NCI-H69 (cell line): ENCODE data around the gene KTN1.

ENCODE experiments used
- DNase-seq: peaks from one replicate; lab custom pipeline; 2025; lab: John Stamatoyannopoulos, UW

KTN1 gene

DNA sequence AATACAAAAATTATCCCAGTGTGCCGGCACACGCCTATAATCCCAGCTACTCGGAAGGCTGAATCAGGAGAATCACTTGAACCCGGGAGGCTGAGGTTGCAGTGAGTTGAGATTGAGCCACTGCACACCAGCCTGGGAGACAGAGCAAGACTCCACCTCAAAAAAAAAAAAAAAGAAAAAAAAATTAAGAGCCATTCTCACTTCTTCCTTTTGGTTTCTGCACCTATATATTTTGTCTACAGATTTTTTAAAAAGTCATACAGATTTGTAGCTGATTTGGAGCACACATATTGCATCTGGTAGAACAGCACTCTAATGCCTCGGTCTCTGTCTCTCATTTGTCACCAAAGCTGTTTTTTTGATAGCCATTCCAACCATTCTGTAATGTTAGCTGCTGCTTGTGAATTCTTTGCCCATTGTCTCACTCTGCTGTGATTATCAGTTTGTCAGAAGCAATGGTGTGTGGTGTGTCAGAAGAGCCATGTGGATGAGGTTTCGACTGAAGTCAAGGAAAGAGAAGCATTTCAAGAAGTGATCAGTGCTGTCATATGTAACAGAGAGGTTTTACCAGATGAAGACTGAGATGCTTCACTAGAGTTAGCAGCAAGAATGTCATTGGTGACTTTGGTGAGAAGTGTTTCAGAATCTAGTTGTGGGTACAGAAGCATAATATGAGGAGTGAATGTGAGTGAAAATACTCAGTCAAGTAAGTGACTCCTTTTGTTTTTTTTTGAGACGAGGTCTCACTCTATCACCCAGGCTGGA is 8.7 kb upstream of the KTN1 start:
- DNase-seq, result no peak

DNA sequence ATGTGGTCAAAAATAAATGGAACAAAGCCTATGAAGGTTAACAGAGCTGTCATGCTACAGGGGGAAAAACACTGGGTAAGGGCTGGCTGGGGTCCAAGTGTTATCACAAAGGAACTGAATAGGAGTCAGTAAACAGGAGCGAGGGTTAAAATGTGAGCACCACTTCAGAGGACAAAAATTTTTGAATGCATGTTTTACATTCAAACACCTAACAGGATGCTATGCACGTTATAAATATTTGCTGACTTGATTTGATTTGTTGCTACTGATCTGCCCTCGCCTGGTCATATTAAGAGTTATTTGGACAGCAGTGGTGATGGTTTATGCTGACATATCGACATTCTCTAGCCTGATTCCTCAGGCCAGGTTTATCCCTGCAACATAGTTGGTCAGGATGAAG is 7.4 kb upstream of the KTN1 start:
- peak; percentile 73 for DNase-seq

DNA sequence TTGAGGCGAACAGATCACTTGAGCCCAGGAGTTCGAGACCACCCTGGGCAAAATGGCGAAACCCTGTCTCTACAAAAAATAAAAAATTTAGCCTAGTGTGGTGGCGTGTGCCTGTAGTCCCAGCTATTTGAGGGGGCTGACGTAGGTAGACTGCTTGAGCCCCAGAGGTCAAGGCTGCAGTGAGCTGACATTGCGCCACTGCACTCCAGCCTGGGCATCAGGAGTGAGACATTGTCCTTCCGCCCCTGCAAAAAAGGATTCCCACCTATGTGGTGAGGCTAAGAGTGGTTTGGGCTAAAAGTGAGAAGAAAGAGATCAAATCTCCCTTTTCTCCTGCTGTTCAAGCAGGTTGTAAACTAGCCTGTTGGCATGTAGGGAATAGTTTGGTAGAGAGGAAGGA is 5.0 kb upstream of the KTN1 start:
- DNase-seq, result no peak

DNA sequence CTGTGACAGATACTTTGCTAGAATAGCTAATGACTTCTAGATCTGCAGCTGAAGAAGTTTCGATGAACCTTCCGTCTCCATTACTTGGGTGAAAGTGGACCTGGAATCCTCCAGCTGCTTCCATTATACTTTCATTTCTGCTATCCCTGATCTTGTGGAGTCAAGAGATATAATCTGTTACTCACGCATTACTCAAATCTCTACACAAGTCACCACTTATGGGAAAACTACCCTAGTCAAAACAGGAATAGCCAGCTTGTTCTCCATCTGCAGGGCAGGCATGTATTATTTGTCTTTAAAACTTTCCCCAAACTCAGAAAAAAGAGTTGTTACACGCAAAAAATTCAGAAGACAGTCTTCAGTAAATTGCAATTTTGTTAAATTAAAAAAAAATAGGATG is 2.8 kb upstream of the KTN1 start:
- no peak for DNase-seq

DNA sequence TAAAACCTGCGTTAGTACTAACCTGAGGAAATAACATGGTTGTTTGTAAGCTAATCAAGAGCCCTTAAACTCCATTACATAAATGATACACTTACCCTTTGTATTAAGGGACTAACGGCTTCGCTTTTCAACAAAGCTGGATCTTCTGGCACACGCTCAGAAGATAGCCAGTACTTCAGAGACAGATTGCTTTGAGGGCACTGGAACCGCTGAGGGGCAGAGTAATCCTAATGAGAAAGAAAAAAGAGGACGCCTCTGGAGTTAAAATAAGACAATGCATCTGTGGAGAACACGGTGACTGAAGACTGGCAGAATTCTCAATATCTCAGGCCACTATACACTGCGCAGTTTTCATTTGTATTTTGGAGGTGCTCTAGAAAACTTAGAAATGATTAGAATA is 1.5 kb upstream of the KTN1 start:
- DNase-seq, result peak; percentile 41

DNA sequence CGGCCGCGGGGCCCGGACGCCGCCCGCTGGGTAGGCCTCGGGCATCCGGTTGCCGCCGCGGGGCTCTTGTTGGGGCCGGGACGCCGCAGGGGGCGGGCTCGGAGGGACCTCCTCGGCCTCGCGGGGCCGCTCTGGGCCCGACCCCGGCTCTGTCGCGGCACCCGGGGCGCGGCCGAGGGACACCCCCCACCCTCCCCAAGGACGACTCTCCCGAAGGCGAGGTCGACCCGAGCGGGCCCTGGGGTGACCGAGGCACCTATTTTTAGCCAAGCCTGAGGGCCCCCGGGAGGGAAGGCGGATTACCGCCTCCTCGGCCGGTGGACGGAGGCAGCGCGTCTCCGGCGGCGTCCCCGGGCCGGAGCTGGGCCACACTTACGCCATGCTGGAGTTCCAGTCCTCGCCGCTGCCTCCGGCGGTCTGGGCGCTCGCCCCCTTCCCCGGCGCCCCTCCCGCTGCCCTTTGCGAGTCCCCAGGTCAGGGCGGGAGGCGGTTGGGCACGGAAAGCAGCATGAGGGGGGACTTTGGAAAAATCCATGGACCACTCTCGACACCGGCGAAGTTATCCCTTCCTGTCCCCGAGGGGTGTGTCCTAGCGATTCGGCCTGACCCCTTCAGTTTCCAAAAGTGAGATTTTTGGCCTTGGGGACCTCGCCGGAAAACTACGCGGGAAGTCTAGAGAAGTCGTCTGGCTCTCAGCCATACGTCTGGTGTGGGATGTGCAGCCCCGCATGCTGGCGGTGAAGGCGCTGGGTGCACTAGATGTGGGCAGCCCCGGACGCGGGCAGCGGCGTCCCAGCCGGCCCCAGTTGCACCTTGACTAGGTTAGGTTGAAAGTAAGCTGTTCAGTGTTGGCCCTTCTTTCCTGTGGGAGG is 699 bp downstream of the KTN1 start:
- peak; percentile 84 for DNase-seq

DNA sequence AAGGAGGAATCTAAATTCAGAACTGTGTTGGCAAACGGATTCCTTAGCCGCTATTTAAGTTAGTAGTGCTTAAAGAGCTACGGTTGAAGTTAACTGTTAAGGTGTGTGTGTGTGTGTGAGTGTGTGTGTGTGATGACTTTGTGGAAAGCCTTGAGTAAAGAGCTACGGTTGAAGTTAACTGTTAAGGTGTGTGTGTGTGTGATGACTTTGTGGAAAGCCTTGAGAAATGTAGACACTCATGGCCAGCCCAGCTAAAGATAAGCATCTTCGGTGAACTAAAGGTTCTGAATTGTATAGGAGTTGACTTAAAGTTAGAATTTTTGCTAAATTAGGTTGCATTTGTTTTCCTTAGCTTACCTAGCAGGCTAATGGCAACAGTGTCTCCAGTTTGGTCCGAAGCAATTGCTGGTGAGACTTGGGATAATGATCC is 1.4 kb downstream of the KTN1 start:
- DNase-seq, result no peak

DNA sequence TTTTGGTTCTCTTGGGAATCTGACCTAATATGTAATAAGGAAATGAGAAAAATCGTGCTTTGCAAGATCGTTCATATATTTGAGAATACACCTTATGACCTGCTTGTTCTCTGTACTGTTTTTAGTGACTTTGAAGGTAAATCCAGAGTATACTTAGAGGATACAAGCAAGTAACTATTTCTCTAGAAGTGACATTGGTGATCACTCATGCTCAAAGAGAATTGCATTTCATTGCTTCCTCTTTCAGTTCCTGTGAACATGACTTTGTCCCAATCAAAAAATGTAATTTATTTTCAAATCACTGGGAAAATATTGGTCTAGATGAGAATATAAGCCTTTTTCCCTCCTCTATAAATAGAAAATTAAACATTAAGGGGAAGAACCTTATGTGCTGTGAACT is 2.7 kb downstream of the KTN1 start:
- no peak for DNase-seq

DNA sequence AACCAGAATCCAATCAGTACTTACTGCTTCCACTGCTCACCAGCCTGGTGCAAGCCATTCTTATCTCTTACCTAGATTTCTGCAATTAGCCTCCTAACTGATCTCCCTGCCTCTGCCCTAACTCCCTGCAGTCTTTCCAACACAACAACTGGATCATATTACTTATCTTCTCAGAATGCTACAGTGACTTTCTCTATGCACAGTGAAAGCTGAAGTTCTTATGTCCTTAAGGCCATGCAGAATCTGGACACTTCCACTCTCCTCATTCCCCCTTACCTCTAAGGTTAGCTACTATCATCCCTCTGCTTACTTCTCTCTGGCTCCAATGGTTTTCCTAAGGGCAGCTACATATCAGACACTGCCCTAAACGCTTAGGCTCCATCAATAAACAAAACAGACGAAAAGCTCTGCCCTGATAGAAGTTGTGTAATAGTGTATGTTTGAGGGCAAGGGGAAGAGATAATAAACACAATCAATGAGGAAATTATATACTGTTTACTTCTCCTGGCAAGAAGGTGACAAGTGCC is 4.0 kb downstream of the KTN1 start:
- peak; percentile 58 for DNase-seq

DNA sequence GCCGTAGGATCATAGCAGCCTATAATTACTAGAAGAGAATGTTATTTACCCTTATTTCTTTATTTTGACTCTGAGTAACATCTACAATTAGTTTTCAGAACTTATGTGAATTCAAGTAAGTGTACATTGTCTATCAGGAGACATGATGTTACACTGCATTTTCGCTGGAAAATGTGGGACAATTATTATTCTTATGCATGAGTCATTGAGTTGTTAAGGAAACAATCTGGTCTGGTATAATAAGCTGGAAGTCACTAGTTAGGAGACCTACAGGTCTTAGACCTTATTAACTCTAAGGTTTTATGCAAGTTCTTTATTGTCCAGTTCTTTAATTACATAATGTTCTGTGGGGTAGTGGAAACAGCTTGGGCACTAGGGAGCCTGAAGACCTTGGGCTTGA is 5.8 kb downstream of the KTN1 start:
- DNase-seq, result peak; percentile 81

DNA sequence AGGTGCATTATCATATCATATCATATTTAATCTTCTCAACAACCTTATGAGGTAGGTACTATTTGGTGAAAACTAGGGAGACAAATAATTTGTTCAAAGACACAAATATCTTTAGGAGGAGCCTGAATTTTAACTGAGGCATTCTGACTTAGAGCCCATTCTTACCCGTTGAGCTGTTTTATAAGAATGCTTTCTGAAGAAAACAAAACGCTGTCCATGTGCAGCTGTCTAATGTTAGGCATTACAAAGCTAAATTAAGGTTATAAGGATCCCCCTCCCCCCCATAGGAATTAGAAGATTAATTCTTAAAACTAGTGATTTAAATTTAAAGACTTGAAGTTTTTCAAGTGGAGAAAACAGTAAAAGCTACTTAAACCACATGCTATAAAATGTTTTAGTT is 6.4 kb downstream of the KTN1 start:
- no peak for DNase-seq

DNA sequence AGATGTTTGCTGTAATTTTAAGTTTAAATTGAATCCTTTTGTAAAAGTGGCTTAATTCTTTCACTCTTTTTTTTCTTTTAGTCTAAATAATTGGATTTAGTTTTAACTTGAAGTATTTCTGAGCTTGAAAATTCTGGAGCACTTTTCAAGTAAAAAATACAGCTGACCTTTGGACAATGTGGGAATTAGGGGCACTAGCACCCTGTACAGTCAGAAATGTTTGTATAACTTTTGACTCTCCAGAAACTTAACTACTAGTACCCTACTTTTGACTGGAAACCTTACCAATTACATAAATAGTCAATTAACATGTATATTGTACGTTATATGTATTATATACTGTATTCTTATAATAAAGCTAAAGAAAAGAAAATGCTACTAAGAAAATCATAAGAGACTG is 7.8 kb downstream of the KTN1 start:
- DNase-seq, result no peak

DNA sequence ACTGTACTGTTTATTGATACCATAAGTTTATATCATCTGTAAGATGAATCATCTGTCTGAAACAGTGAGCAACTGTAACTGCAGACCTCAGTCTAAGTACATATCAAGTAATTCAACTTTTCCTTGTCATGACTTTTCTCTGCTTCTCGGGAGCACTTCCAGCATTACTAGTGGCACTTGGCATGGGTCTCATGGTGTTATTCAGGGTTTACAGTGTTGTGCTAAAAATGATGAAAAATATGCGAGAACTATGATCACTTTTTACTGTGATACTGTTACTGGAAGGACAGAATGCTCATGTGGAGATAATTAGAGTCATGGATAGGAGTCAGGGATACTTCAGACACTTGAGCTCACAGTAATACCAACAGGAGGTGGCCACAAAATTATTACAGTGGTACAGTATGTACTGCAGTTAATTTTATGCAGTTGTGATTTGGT is 8.3 kb downstream of the KTN1 start:
- DNase-seq, result peak; percentile 58

DNA sequence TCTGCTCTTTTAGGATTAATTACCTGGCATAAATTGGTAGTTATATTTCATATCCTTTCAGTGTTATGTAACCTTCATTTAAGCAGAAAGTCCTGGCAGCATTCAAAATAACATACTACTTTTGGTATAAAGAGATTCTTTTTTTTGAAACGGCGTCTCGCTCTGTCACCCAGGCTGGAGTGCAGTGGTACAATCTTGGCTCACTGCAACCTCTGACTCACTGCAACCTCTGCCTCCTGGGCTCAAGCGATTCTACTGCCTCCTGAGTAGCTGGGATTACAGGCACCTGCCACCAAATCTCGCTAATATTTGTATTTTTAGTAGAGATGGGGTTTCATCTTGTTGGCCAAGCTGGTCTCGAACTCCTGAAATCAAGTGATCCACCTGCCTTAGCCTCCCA is 9.2 kb downstream of the KTN1 start:
- no peak for DNase-seq

DNA sequence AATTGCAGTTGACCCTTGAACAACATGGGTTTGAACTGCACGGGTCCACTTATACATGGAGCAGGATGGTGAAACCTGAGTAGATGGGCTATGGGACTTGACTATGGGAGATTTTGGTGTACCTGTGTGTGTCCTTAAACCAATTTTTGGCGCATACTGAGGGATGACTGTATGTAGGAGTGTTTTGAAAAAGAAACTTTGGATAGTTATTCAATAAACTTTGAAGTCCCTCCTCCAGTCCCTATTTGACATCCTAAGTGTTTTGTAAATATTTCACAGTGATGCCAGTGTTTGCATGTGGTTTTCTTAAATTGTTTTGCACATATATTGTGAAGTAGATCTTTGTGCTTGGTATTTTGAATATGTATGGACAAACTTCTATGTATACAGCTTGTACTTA is 12.4 kb downstream of the KTN1 start:
- DNase-seq, result peak; percentile 13

DNA sequence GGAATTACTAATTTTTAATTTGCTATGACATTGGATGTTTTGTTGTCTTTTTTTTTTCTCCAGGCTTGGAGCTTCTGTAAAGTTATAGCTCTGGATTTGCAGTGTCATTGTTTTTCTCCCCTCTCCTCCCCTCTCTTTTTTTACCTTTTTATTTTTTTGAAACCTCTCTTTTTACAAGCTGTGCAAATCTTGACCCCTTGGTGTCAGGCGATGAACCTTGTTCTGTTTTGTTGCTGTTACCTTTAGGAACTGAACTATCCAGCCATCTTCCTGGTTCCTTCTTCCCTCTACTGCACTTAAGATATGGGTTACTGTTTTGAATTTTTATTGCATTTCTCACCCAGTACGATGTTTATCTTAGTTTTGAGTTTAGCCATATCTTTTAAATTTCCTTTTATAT is 13.7 kb downstream of the KTN1 start:
- no peak for DNase-seq

DNA sequence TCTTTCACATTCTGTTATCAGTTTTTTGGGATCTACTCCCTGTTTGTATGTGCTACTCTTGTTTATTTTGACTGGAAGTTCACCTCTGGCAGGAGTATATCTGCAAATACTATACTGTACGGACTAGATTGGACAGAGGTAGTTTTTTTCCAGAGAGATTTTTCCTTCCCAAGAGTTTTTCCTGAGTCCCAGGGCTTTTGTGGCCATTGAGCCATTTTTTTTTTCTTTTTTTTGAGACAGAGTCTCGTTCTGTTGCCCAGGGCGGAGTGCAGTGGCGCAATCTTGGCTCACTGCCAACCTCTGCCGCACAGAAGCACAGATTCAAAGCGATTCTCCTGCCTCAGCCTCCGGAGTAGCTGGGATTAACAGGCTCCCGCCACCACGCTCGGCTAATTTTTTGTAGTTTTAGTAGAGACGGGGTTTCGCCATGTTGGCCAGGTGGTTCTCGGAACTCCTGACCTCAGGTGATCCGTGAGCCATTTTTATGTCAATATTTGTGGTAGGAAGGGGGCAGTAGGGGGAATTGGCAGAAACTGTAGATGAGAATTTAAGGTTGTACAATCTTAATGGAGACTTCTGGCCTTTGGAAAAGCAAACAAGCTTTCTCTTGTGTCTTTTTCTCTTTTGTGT is 19.4 kb downstream of the KTN1 start:
- DNase-seq, result peak; percentile 96

DNA sequence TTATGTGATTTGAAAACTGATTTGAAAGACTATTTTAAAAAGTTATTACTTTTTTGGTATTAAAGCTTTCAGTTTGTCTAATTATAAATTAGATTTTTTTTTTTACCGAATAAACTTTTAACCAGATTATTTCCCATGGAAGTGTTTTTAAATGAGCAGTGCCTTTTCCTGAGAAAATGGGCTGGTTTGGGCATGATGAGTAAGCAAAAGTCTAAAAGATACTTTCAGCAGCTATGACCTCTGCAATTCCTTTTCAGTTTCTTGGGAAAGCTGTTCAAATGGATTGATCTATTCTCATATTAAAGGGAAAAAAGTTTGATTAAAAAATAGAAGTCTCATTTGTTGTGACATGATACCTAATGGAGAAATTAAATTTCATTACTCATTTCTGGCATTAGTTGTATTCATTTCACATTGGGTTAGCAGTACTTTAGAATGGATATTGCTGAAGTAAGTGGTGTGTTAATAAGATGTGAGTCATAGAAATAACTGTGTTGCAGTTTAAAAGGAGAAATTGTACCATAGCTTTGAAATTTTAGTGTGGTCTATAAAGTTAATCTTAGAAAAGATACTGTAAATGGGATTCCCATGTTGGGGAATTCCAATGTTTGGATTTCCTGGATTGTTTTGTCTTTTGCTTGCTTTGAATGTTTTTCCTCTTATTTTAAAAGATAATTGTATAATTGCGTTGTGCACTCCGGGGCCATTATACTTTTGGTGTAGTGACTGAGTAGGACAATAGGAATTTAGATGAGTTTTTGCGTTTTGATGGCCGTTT is 21.0 kb downstream of the KTN1 start:
- peak; percentile 29 for DNase-seq

DNA sequence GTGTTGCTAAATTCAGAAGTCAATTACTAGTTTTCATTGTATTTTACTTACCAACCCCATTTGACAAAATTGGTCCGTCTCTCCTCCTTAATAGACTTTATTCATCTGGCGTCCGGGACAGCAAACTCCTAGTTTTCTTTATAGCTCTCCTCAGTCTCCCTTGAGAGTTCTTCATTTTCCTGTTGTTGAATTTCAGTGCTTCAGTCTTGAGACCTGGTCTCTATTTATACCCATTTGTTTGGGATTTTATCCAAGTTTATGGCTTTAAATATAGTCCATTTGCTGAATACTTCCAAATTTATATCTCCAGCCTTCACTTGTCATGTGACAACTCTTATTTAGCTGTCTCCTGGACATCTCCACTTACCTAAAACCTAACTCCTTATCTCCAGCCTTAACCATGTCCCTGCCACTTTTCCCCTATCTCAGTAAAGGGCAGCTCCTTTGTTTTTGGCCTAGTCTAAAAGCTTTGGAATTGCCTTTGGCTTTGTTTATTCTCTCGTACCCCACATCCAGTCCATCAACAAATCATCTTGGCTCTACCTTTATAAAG is 23.5 kb downstream of the KTN1 start:
- DNase-seq, result no peak

DNA sequence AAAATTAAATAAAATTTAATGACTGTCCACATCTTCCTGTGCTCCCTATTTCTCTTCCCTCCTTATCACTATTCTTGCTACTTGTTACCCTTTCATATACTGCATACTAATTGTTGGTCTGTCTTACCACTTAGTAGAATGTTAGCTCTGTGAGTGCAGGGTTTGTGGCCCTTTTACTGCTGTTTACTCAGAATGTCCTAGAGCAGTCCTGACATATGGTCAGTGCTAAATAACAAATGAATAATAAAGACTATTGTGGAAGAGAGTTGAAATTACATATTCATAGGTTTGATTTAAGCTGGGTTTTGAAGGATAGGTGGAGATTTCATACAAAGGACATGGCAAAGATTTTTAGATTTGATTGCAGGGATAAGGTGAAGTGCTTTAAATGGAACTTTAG is 24.5 kb downstream of the KTN1 start:
- DNase-seq, result peak; percentile 66

DNA sequence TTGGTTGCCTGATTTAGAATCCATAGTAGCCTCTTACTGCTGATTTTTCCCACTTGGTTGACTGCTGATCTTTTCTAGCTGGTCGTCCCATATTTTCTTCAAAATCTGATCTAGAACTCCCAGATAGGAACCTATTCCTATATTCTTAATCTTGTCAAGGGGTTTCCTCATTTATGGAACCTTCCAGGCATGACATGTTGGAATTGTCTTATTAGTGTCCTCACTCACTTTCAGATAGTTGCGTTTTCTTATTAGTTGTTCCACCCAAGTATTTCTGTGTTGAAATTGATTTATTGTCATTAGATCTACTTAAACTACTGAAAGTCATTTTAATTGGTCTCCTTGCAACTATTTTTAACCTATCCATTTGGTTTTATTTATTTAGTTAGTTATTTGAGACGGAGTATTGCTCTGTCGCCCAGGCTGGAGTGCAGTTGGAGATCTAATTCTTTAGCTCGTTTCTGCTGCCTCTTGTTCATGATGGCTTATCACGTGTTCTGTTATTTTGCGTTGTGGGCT is 25.0 kb downstream of the KTN1 start:
- DNase-seq, result peak; percentile 33
